HUES64 (cell line): Measurements from ENCODE around the gene CD14.
"Not testable (repeated sequence)": the region's sequence is repeated elsewhere in the genome, so short reads cannot be mapped to it uniquely, and the experiment has no call there.

Experiments
- H3K27ac ChIP-seq: 2 replicates; pipeline ENCODE4 v1.7.0; 2013; ENCODE audit warnings: low read depth, low read length, inconsistent platforms
- H3K27me3 ChIP-seq: 2 replicates; pipeline ENCODE4 v1.6.1; 2013; ENCODE audit warnings: mild to moderate bottlenecking, low read length; ENCODE audit not compliant: insufficient read depth
- H3K36me3 ChIP-seq: 2 replicates; pipeline ENCODE4 v1.6.1; 2013; ENCODE audit warnings: mild to moderate bottlenecking, low read length; ENCODE audit not compliant: insufficient read depth
- H3K4me1 ChIP-seq: 2 replicates; pipeline ENCODE4 v1.6.1; 2013; ENCODE audit warnings: mild to moderate bottlenecking, low read length, moderate library complexity; ENCODE audit not compliant: insufficient read depth
- H3K4me3 ChIP-seq: 2 replicates; pipeline ENCODE4 v1.5.1; 2013; ENCODE audit warnings: mild to moderate bottlenecking, low read length, moderate library complexity
- H3K9ac ChIP-seq: 2 replicates; pipeline ENCODE4 v1.6.1; 2013; ENCODE audit warnings: mild to moderate bottlenecking, low read depth, low read length
- H3K9me3 ChIP-seq: 2 replicates; pipeline ENCODE4 v1.6.1; 2013; ENCODE audit warnings: low read depth, low read length; ENCODE audit not compliant: insufficient read depth
- WGBS: fragments of 150-250, 120-280 bp; methylation state at CpG from one replicate; pipeline ENCODE4 v1.1.7; 2013; ENCODE audit warnings: missing lambda C conversion rate; 5-methylcytosine and 5-hydroxymethylcytosine counted together

Gene CD14

DNA sequence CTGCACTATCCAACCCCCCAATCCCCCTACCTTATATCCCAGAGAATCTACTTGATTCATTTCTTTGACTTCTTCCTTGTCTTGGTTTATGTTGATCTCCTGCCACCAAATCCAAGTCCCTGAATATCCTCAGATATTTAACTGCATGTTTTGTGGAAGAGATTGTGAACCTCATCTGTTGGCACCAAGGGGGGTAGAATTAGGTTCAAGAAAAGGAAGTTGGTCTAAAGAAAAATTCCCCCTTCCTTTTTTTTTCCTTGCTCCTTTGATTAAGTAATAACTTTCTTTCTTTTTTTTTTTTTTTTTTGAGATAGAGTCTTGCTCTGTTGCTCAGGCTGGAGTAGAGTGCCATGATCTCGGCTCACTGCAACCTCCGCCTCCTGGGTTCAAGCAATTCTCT lies 526 bp upstream of the CD14 start:
- WGBS, result 88% methylated on average over 2 of the region's 2 CpGs
- Histone ChIP-seq H3K4me3 (peak overlapping the region; percentile 48; the same call in 1 of the 2 replicates), H3K27me3 (peaks cover 43% of the 10 kb centered on the region), H3K9me3 (0 out of 2 replicates have a peak, but pooled peaks cover 1% of the 10 kb centered on the region), H3K4me1 (no peaks in the 10 kb centered on the region), H3K36me3 (no peaks in the 10 kb centered on the region), H3K27ac (no peak overlapping the region), H3K9ac (no peak overlapping the region)

DNA sequence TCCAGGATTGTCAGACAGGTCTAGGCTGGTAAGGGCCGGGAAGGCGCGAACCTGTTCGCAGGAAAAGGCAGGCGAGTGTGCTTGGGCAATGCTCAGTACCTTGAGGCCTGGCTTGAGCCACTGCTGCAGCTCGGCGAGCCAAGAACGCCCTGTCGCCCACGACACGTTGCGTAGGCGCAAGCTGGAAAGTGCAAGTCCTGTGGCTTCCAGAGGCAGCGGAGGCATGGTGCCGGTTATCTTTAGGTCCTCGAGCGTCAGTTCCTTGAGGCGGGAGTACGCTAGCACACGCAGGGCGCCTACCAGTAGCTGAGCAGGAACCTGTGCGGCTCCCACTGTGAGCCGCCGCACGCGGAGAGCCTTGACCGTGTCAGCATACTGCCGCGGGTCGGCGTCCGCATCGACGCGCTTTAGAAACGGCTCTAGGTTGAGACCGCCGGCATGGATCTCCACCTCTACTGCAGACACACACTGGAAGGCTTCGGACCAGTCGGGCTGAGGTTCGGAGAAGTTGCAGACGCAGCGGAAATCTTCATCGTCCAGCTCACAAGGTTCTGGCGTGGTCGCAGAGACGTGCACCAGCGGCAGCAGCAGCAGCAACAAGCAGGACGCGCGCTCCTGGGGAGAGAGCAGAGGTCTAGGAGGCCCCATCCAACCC lies 482 bp downstream of the CD14 start:
- no peaks in the 10 kb centered on the region for H3K36me3 ChIP-seq
- H3K4me3 ChIP-seq, result peak overlapping the region; percentile 48
- no peak overlapping the region; the same call in 1 of the 2 replicates for H3K9ac ChIP-seq
- 43% methylated on average over 51 of the region's 51 CpGs for WGBS
- H3K9me3 ChIP-seq, result peaks cover 12% of the 10 kb centered on the region
- no peaks in the 10 kb centered on the region for H3K4me1 ChIP-seq
- peaks cover 43% of the 10 kb centered on the region for H3K27me3 ChIP-seq
- H3K27ac ChIP-seq, result no peak overlapping the region

DNA sequence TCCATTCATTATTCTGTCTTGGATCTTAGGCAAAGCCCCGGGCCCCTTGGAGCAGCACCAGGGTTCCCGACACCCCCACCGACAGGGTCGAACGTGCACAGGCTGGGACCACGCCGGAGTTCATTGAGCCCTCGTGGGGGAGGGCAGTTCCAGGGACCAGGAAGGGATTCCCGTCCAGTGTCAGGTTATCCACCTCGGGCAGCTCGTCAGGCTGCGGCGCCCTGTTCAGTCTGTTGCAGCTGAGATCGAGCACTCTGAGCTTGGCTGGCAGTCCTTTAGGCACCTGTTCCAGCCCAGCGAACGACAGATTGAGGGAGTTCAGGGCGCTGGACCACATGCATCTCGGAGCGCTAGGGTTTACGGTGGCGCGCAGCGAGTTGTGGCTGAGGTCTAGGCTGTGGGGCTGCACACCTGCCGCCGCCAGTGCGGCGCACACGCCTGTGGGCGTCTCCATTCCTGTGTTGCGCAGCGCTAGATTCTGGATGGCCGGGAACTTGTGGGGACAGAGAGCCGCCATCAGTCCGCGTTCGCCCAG lies 1.1 kb downstream of the CD14 start:
- Histone ChIP-seq H3K9me3 (peaks cover 18% of the 10 kb centered on the region), H3K4me3 (peak overlapping the region; percentile 48), H3K27me3 (peaks cover 43% of the 10 kb centered on the region), H3K9ac (no peak overlapping the region), H3K36me3 (no peaks in the 10 kb centered on the region), H3K27ac (no peak overlapping the region), H3K4me1 (no peaks in the 10 kb centered on the region)
- WGBS, result 58% methylated on average over 36 of the region's 36 CpGs

DNA sequence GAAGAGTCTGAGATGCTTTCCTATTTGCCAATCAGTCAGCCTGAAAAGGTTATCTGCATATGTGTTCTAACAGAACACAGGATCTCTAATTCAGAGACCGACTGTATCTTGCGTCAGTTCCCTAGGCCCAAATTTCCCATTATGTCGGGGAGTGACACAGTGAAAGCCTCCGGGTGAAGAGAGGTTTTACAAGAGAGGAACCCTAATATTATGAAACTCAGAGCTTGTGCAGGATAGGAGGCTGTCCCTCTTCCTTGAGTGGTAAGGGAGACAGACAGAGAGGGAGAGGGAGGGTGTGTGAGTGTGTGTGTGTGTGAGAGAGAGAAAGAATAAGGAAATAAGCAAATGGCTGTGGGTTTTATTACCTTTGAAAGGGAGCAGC lies 1.9 kb downstream of the CD14 start:
- Histone ChIP-seq H3K27me3 (peaks cover 43% of the 10 kb centered on the region), H3K9me3 (peaks cover 21% of the 10 kb centered on the region), H3K4me1 (no peaks in the 10 kb centered on the region), H3K9ac (no peak overlapping the region), H3K4me3 (no peak overlapping the region), H3K27ac (no peak overlapping the region), H3K36me3 (no peaks in the 10 kb centered on the region)
- 93% methylated on average over 4 of the region's 4 CpGs for WGBS

DNA sequence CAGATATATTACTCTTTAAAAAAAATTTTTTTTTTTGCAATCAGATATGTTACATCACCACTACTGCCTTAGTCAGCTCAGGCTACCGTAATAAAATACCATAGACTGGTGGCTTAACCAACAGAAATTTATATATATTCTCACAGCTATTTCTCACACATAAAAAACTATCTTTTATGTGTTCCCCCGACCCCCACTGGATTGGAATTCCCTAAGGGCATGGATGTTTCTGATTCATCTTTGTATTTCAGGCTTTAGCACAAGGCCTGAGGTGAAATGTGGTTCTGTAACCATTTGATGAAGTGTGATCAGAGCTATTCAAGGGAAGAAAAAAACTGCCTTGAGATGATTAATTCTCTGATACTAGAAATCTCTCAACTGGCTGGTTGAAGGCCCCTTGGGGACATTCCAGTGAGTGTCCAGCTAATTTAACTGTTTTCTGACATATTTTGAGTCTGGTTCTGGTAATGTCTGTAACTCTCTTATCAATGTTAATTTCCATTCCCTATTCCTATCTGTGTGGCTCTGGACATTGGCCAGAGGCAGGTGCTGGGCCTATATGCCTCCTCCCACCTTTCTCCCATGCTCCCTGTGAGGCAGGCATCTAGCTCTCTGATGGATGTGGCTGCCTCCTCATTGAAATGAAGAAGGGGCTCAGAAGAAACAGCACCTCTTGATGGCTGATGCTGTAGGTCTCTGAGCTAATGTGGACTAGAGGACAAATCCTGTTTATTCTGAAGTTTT lies 2.5 kb downstream of the CD14 start:
- Histone ChIP-seq H3K36me3 (no peaks in the 10 kb centered on the region), H3K27ac (no peak overlapping the region), H3K4me1 (no peaks in the 10 kb centered on the region), H3K9ac (no peak overlapping the region), H3K4me3 (no peak overlapping the region), H3K27me3 (peaks cover 43% of the 10 kb centered on the region), H3K9me3 (peaks cover 21% of the 10 kb centered on the region)
- 70% methylated on average over 2 of the region's 2 CpGs for WGBS

DNA sequence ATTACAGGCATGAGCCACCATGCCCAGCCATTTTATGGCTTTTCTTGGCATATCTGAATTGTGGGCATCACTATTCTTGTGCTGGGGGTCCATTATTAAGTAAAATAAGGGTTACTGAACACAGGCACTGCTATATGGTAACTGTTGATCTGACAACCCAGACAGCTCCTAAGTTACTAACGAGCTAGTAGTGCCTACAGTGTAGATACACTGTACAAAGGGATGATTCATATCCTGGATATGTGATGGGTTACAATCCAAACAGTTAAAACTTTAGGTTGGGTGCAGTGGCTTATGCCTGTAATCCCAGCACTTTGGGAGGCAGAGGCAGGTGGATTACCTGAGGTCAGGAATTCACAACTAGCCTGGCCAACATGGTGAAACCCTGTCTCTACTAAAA lies 4.3 kb downstream of the CD14 start:
- H3K9me3 ChIP-seq, result peaks cover 21% of the 10 kb centered on the region
- 85% methylated on average over 1 of the region's 1 CpG for WGBS
- peaks cover 36% of the 10 kb centered on the region for H3K27me3 ChIP-seq
- H3K9ac ChIP-seq, result no peak overlapping the region
- H3K36me3 ChIP-seq, result no peaks in the 10 kb centered on the region
- H3K4me3 ChIP-seq, result no peak overlapping the region
- no peaks in the 10 kb centered on the region for H3K4me1 ChIP-seq
- no peak overlapping the region for H3K27ac ChIP-seq

DNA sequence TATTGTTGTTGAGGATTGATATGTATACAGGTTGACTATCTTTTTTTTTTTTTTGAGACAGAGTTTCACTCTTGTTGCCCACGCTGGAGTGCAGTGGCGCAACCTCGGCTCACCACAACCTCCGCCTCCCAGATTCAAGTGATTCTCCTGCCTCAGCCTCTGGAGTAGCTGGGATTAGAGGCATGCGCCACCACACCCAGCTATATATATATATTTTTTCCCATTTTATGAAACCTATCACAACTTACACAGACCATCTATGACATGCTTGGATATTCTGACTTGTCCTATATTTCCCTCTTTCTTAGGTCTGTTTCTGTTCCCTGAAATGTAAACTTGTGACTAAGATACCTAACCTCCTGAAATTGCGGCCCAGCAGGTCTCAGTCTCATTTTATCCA lies 5.0 kb downstream of the CD14 start:
- H3K4me3 ChIP-seq, result no peak overlapping the region
- H3K27ac ChIP-seq, result no peak overlapping the region
- 84% methylated on average over 6 of the region's 6 CpGs for WGBS
- H3K9ac ChIP-seq, result no peak overlapping the region
- peaks cover 29% of the 10 kb centered on the region for H3K27me3 ChIP-seq
- peaks cover 21% of the 10 kb centered on the region for H3K9me3 ChIP-seq
- H3K36me3 ChIP-seq, result no peaks in the 10 kb centered on the region
- H3K4me1 ChIP-seq, result no peaks in the 10 kb centered on the region

DNA sequence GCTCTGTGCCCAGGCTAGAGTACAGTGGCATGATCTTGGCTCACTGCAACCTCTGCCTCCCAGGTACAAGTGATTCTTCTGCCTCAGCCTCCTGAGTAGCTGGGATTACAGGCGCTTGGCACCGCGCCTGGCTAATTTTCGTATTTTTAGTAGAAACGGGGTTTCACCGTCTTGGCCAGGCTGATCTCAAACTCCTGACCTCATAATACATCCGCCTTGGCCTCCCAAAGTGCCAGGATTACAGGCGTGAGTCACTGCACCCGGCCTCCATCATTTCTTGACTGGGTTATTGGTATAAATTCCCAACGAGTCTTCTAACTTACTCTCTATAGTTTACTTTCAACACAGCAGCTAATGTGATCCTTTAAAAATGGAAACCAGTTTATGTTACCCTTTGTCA lies 8.1 kb downstream of the CD14 start:
- H3K9me3 ChIP-seq, result peaks cover 25% of the 10 kb centered on the region
- H3K36me3 ChIP-seq, result not testable (repeated sequence)
- WGBS, result 88% methylated on average over 10 of the region's 10 CpGs

DNA sequence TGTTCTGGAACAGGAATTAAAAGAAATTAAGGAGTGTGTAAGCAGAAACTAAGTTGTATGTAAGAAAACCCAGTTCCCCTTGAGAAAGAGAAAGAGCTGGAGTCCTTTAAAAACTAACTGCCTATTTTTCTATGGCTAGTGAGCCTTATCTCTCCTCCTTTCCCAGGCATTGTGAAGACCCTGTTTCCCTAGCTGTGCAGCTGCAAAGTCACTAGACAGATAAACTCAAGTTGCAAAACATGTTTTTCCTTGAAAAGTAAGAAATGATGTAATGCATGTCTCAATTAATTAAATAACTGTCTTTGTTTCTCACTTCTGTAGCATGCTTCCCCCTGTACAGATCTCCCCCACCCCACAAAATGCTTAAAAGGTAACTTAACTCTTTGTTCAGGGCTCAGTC lies 9.9 kb downstream of the CD14 start:
- not testable (repeated sequence) for H3K27me3 ChIP-seq, H3K9ac ChIP-seq, H3K36me3 ChIP-seq, H3K4me3 ChIP-seq, H3K4me1 ChIP-seq, H3K27ac ChIP-seq
- peaks cover 20% of the 10 kb centered on the region for H3K9me3 ChIP-seq

More for the DNA sequence above, 8.1 kb downstream of the CD14 start:
- H3K9ac ChIP-seq, H3K4me1 ChIP-seq, H3K4me3 ChIP-seq, H3K27ac ChIP-seq, H3K27me3 ChIP-seq: not testable (repeated sequence)

DNA sequence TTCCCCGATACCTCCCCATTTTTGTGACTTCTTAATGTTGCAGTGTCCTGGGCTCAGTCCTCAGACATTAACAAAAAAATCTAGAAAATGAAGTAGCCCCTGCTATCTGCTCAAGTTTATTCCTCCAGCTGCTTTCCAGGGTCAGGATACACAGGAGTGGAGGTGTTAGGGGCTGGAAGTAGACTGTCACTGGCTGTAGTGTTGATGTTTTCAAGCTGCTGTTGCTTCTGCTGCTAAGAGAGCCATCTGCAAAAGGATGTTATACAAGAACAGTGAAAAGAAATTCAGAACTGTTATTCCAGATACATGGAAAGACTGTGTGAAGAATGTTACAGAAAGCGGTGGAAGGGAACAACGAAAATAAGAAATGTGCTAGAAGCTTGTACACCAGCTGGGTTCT lies 10.7 kb downstream of the CD14 start:
- no peaks in the 10 kb centered on the region for H3K27me3 ChIP-seq
- H3K9ac ChIP-seq, result no peak overlapping the region
- WGBS, result 93% methylated on average over 3 of the region's 3 CpGs
- no peaks in the 10 kb centered on the region for H3K36me3 ChIP-seq
- H3K9me3 ChIP-seq, result peaks cover 12% of the 10 kb centered on the region
- H3K27ac ChIP-seq, result no peak overlapping the region
- H3K4me3 ChIP-seq, result no peak overlapping the region
- H3K4me1 ChIP-seq, result no peaks in the 10 kb centered on the region

DNA sequence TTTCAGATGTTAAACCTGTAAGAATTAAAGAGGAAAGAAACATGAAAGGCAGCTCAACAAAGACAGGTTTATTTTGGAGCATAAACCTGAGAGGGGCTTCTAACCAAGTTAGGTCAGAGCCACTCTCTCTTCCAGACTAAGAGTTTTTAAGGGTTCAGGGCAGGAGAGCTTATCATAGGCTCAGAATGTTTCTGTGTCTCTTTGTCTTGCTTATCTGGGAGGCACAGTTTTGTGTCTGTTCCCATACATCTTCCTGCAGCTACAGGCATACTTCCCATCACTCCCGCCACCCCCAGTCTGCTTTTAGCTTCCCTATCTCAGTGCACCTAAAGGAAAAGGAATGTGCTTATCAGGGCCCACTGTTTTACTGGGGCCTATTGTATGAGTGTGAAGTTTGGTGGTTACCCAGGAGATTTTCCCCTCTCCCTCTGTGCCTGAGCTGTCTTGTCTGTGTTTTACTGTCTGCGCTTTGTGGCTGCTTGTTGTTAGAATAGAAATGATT lies 21.9 kb downstream of the CD14 start:
- Histone ChIP-seq H3K27me3 (peaks cover 3% of the 10 kb centered on the region; the same call in 1 of the 2 replicates), H3K9ac (no peak overlapping the region), H3K9me3 (peaks cover 11% of the 10 kb centered on the region; the same call in 1 of the 2 replicates), H3K4me1 (no peaks in the 10 kb centered on the region), H3K4me3 (no peak overlapping the region), H3K36me3 (no peaks in the 10 kb centered on the region), H3K27ac (no peak overlapping the region; the same call in 1 of the 2 replicates)
- WGBS, result 78% methylated on average over 2 of the region's 2 CpGs
